Astrocyte of the hippocampus (primary cell): ENCODE measurements around the gene SIPA1L3.
"Not testable (repeated sequence)": the region's sequence is repeated elsewhere in the genome, so short reads cannot be mapped to it uniquely, and the experiment has no call there.

Source experiments
- DNase-seq: peaks from one replicate; pipeline ENCODE4 v3.0.0; 2011; ENCODE audit warnings: low read depth, low spot score

SIPA1L3 gene

DNA sequence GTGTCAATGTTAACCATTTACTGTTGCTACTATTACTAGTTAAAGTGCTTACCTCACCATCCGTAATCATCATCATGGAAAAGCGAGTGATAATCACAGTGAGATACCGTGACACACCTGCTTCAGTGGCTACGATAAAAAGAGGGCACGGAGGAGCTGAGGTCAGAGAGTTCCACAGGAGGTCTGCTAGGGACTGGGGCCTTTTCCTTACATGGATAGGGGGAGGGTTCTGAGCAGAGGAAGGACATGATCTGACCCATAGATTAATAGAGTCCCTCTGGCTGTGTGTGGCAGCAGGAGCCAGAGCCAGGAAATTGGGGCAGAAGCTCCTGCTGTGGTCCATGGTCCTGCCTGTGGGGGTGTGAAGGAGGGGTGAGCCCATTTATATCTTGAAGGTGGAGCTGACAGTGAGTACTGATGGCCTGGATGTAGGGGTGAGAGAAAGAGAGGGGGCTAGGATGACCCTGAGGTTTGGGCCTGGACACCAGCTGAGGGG lies 136.7 kb downstream of the SIPA1L3 start:
- DNase-seq, result no peak

DNA sequence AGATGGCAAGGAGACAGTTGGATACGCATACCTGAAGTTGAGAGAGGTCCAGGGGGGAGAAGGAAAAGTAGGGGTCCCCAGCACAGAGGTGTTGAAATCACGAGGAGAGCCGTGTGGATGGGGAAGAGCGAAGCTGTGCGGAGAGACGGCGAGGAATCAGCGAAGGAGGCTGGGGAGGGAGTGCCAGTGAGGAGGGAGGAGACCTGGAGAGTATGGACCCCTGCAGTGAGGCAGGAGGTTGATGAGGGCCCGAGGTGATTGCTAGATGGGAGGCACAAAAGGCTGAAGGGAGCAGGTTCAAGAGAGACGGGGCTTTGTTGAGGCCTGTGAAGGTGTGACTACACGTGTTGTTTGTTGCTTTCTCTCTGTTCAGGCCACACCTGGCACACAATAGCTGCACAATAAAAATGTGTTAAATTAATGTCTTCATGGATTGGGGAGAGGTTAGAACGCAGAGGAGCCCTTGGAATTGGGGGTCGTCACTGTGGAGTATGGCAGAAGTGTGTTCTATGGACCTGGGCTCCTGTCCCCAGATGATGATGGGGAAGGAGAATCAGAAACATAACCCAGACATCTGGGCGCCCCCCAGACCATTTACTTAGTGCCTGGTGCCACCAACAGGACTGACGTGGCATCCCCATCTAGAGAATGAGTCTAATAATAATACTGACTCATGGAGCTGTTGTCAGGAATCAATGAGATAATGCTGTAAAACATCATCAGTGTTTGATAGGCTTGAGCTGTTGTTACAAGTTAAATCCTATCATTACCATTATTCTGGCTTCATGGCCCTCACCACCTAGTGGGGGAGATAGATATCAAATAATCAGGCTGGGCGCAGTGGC lies 137.5 kb downstream of the SIPA1L3 start:
- no peak for DNase-seq

DNA sequence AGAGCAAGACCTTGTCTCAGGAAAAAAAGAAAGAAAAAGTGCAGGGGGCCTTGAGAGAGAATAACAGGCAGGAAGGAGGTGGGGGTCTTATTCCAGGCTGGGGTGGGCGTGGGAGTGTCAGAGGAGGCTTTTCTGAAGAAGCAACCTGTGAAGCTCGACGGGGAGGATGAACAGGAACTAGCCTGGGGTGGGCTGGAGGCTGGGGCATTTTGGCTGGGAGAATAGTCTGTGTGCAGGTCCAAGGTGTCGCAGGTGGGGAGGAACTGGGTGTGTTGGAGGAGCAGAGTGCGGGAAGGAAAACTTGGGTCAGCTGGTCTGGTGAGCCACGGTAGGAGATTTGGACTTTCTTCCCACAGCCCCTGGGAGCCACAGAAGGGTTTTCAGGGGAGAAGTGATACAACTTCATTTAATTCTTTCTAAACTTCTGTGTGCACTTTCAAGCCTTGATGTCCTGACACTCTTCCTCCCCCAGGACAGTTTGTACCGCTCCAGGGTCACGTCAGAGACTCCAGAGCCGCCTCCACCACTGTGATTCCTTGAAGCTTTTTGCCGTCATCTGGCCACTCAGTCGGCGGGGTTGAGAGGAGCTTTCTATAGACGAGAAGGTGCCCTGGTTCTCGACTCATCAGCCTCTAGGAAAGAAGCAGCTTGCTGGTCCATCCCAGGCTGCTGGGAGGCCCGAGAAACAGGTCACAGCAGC lies 138.7 kb downstream of the SIPA1L3 start:
- DNase-seq, result no peak

DNA sequence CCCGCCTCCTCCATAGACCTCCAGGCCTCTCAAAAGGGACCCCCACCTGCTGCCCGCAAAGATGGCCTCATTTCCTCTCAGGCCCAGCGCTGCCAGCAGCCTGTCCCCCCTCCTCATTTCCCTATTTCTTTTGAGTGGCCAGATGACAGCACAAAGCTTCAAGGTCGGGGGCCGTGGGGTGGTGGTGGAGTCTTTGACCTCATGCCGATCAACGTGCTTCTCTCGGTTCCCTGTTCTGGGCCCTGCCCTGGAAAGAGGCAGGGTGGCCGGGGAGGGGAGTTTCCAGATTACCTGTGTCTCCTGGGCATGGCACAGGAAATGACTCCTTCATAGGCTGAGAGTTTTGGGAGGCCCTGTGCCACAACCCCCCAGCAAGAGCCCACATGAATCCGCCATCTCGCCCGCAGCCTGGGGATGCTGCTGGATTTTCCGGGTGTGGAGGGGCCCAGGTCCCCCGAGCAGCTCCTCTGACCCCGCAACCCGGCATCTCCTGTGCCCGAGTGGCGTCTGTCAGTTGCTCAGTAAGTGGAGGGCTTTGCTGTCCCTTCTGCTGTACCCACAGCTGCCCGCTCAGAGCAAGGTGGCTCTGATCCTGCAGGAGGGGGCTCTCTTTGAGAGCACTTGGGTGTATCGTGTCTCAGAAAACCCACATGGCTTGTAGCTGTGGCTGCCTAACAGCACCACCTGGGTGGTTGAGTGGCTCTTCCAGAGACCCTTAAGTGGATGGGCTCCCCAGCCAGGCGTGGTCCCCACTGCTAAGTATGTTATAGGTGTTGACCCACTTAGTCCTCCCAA lies 139.4 kb downstream of the SIPA1L3 start:
- no peak for DNase-seq

- DNase-seq, result no peak
These were observed 140.0 kb downstream of the SIPA1L3 start for GRCh38 chr19:38047049-38047438.

GRCh38 chr19:38047641-38048040 lies 140.6 kb downstream of the SIPA1L3 start:
- DNase-seq, result no peak

DNA sequence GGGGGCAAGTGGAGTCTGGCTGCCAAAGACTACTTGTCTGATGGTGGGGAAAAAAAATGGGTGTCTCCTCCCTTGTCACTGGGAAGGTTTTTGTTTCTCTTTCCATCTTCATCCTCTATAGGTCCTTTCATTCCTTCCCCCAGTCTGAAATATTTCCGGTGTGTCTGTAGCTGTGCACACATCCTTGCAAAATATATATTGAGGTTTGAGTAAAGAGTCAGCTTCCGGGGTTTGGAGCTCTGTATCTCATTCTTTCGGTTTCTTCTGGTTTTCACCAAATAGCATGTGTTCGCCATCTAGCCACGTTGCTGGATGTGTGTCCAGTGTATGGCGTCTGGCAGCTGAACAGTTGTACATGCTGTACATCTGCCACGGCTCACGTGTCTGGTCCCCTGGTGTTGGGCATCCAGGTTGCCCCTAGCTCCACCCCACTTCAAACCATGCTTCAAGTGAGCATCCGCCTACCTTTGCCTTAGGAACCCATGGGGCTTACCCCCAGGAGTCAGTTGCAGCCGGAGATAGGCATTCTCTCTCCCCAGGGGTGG lies 142.2 kb downstream of the SIPA1L3 start:
- no peak for DNase-seq

- DNase-seq, result no peak
These were observed 148.0 kb downstream of the SIPA1L3 start for GRCh38 chr19:38055010-38055409.

DNA sequence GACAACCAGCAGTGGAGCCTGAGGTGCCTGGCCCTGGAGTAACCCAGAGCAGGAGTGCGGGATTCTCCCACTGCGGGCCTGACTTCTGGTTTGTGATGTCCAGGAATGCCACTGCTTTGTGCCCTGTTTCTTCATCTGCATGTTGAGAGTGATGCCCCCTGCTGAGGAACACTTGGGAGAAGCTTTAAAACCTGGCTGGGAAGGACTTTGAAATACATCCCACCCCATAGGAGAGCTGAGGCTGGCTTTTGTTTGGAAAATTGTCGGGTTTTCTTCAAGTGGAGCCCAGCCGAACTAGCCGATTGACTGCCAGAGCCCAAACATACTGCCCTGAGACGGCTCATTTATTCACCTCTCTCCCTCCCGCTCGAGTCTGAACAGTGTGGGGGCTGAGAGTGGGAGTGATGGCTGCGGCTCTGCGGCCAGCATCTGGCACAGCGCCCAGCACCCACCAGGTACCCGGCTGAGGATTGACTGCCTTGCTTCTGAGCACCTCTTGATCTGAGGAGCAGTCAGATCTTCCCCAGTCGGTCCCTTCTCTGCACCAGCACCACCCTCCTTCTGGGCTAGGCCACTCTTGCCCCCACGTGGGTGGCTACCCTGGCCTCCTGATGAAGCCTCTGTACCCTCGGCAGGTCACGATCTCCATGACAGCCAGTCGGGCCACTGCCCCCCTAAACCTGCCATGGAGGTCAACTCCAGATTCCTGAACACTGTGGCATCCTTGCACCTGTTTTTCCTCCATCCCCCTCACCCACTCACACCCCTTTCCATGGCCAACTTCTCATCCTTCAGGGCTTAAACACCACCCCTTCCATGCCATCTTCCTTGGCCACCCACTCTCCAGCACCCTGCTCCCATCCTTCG lies 148.9 kb downstream of the SIPA1L3 start:
- peak; percentile 58 for DNase-seq

DNA sequence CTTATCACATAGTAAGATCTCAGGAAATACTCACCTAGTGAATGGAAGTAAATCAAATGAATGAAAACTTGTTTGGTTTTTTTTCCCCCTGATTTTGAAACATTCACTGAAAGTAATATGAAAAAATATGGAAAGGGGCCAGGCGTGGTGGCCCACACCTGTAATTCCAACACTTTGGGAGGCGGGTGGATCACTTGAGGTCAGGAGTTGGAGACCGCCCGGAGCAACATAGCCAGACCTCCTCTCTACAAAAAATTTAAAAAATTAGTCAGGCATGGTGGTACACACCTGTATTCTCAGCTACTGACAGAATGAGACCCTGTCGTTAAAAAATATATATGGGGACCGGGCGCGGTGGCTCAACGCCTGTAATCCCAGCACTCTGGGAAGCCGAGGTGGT lies 149.6 kb downstream of the SIPA1L3 start:
- DNase-seq, result no peak

- no peak for DNase-seq
These were observed 151.1 kb downstream of the SIPA1L3 start for GRCh38 chr19:38057959-38058690.

- no peak for DNase-seq
These were observed 152.9 kb downstream of the SIPA1L3 start for GRCh38 chr19:38059897-38060296.

DNA sequence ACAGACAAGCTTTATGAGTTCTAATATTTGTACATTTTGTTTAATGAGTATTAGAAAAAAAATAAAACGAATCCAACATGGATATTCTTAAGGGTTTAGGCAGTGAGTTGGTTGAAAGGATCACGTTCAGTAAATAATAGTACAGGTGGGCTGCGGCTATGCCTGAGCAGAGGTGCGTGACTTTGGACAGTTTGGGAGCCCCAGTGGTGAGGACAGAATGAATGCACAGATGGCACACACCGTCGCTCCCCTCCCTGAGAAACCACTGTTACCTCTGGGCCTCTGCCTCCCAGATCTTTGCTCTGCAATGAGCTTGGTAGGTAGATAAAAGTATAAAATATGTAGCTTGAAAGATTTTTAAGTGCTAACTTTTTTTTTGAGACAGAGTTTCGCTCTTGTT lies 153.3 kb downstream of the SIPA1L3 start:
- no peak for DNase-seq

DNA sequence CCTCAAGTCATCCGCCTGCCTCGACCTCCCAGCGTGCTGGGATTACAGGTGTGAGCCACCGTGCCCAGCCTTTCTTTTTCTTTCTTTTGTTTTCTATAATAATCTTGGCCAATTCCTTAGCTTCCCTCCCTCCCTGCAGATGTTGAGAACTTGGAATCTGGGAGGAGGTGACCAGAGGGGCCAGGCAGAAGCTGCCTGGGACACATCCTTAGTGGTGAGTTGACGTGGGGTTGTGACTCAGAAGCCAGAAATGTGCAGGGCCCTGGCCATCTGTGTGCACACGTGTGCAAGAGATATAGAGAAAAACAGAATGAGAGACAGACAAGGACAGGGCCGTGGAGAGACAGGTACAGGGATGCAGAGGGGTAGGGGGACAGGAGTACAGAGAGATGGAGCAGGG lies 154.3 kb downstream of the SIPA1L3 start:
- DNase-seq, result peak; percentile 51

GRCh38 chr19:38062959-38063761 lies 156.2 kb downstream of the SIPA1L3 start:
- no peak for DNase-seq

DNA sequence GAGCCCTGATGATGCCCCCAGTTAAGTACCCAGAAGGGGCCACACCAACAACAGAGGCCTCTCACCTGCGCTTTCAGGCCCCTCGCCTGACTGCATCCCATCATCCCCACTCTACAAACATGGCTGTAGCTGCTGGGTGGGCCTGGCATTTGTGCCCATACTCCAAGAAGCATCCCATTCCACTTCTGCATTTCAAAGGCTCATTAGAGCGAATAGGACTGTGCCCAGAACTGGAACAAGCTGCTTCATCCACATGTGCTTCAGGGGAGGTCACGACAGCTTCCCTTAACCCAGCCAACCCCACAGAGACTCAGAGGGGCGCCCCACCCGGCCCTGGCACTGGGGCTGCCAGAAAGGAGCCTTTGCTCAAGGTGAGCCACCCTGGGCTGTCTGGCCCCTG lies 156.9 kb downstream of the SIPA1L3 start:
- DNase-seq, result no peak

- no peak for DNase-seq
These were observed 157.8 kb downstream of the SIPA1L3 start for GRCh38 chr19:38064661-38065425.

DNA sequence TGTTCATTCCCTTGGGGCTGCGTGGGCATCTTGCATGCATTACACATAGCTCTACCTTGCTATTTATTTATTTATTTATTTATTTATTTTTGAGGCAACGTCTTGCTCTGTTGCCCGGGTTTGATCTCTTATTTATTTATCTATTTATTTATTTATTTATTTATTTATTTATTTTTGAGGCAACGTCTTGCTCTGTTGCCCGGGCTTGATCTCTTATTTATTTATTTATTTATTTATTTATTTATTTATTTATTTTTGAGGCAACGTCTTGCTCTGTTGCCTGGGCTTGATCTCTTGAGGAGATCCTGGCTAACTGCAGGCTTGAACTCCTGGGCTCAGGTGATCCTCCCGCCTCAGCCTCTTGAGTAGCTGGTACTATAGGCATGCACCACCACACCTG lies 158.8 kb downstream of the SIPA1L3 start:
- DNase-seq, result not testable (repeated sequence)

DNA sequence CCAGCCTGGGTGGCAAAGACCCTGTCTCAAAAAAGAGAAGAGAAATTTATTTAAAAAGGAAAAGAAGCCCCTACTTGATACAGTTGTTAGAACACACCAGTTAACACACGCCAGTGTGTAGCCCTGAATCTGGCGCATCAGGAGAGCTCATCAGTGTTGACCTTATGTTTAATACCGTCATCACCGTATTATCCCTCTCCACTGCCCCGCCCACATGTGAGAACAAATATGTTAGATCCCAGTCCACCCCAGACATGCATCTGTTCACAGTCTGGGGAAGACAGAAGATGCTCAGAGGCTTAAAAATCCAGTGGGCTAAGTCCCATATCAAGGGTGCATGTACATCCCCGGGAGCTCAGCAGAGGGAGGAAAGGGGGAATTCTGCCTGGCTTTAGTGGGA lies 161.8 kb downstream of the SIPA1L3 start:
- no peak for DNase-seq
